ENCODE measurements around the gene PNKD.

PNKD gene

DNA sequence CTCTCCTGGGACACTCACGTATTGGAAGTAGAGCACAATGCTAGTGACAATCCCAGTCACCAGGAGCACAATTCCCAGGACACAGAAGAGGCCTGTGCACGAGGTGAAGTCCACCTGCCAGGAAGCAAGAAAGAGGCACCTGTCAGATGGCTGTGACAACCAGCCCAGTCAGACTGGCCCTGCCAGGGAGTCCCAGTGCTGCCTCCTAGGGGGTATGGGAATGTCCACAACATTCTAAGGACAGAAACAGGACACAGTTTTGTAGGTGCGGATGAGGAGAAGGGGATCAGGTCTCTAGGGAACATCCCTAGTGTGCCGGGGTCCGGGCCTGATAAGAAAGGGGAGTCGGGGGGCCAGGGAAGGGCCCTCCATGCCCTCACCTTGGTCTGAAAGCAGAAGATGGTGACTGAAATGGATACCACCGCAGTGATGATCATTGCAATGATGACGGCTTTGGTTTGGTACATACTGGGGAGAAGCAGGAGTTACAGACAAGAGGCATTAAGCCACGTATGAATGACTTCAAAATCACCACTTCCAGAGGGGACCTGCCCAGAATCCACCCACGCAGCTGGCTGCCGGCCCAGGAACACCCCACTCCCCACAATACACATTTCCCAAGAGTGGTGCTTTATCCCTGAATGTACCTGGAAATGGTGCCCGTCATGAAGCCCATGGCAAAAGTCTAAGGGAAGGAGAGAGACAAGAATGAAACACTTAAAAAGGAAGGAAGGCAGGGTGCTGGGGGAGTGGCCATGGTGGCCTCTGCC, 6.9 kb downstream of the PNKD start:
- TF ChIP-seq, protein P1, sequence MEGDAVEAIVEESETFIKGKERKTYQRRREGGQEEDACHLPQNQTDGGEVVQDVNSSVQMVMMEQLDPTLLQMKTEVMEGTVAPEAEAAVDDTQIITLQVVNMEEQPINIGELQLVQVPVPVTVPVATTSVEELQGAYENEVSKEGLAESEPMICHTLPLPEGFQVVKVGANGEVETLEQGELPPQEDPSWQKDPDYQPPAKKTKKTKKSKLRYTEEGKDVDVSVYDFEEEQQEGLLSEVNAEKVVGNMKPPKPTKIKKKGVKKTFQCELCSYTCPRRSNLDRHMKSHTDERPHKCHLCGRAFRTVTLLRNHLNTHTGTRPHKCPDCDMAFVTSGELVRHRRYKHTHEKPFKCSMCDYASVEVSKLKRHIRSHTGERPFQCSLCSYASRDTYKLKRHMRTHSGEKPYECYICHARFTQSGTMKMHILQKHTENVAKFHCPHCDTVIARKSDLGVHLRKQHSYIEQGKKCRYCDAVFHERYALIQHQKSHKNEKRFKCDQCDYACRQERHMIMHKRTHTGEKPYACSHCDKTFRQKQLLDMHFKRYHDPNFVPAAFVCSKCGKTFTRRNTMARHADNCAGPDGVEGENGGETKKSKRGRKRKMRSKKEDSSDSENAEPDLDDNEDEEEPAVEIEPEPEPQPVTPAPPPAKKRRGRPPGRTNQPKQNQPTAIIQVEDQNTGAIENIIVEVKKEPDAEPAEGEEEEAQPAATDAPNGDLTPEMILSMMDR (IDR thresholded peaks at IDR 0.05; ENCODE audit: insufficient read depth, low read length, poor library complexity, severe bottlenecking), result no peak
- Histone ChIP-seq H3K36me3 (ENCODE audit: control insufficient read depth, insufficient read depth, low read length) (peaks cover 32% of the 10 kb centered on the region), H3K4me3 (replicated peaks; ENCODE audit: low read depth, low read length) (no peak overlapping the region), H3K27me3 (replicated peaks; ENCODE audit: control insufficient read depth, insufficient read depth, low read length) (no peaks in the 10 kb centered on the region)
- no peak for DNase-seq (ENCODE audit: extremely low read depth, insufficient read length)

DNA sequence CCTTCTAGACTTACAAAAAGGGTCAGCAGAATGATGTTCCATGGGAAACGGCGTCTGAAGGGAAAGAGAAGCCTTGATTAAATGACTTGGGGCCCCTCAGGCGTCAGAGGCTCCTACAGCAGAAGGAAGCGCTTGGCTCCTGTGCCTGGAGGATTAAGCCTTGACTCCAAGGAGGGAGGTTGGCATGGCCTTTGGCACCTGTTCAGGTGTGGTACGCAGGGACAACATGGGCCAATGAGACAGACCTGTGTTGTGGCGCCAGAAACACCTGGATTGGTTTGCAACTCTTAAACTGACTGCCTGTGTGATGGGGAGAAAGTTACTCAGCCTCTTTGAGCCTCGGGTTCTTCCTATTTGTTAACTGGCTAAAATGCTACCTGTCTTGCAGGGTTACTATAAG, 7.6 kb downstream of the PNKD start:
- no peak for DNase-seq (ENCODE audit: extremely low read depth, insufficient read length)
- TF ChIP-seq, protein P1 (IDR thresholded peaks at IDR 0.05; ENCODE audit: insufficient read depth, low read length, poor library complexity, severe bottlenecking), result no peak
- Histone ChIP-seq H3K4me3 (replicated peaks; ENCODE audit: low read depth, low read length) (no peak overlapping the region), H3K36me3 (ENCODE audit: control insufficient read depth, insufficient read depth, low read length) (peaks cover 32% of the 10 kb centered on the region), H3K27me3 (replicated peaks; ENCODE audit: control insufficient read depth, insufficient read depth, low read length) (no peaks in the 10 kb centered on the region)

DNA sequence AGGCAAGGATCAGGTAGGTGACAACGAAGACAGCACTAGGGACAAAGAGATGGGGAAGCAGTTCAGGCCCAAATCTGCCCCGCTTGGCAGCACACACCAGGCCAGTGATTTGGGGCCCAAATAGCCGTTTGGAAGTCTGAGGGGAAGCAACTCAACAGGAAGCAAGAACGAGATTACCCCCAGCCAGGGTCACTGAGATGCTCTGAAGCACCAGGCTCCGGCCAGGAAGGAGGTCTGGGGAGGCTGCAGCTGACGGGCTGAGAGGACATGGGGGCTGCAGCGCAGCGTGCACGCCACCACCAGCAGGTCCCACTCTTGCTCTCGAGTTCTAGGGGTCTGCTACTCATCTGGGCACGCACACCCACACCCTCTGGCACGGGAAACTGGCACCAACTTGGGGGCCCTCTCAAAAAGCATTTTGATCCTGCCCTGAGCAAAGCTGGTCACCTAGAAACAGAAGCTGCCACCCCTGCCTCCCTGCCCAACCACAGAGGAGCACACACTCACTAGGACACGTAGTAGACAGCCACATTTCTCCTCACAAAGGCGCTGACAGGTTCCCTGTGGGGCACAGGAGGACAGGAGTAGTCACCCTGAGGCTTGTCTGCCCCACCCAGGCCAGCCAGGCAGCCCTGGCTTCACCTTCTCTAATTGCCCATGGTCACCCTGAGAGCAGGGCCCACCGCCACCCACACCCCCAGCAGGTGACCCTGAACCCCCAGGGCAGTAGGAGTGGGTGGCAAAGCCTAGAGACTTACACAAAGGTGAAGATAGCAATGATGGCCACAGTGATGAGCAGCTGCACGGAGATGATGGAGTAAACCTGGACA, 8.4 kb downstream of the PNKD start:
- H3K27me3 ChIP-seq (replicated peaks; ENCODE audit: control insufficient read depth, insufficient read depth, low read length), result no peaks in the 10 kb centered on the region
- no peak overlapping the region for H3K4me3 ChIP-seq (replicated peaks; ENCODE audit: low read depth, low read length)
- no peak for DNase-seq (ENCODE audit: extremely low read depth, insufficient read length)
- TF ChIP-seq, protein P1 (IDR thresholded peaks at IDR 0.05; ENCODE audit: insufficient read depth, low read length, poor library complexity, severe bottlenecking), result no peak
- peaks cover 33% of the 10 kb centered on the region for H3K36me3 ChIP-seq (ENCODE audit: control insufficient read depth, insufficient read depth, low read length)

DNA sequence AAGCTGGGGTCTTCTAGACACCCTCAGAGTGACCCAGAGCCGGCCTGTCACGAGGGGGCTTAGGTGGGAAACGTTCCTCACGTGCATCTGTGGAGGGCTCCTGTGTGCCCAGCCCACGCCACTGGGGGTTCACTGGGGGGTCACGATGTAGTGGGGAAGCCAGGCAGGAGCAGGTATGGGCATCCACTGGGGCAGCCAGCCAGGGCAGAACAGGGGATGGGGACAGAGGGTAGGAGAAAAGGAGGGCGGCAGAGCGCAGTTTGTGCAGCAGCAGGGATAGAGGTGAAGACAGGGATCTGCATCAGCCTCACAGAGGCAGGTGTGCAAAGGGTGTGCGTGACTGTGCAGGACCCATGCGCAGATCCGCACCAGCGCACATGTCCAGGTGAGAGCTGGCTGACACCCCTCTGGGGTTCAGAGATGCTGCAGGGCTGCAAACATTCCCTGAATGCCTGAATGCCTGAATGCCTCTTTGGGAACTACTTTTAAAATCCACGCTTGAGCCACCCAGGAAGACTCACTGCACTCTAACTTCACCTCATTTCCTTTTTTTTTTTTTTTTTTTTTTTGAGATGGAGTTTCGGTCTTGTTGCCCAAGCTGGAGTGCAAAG, 10.0 kb downstream of the PNKD start:
- Histone ChIP-seq H3K36me3 (ENCODE audit: control insufficient read depth, insufficient read depth, low read length) (peaks cover 31% of the 10 kb centered on the region), H3K27me3 (replicated peaks; ENCODE audit: control insufficient read depth, insufficient read depth, low read length) (no peaks in the 10 kb centered on the region), H3K4me3 (replicated peaks; ENCODE audit: low read depth, low read length) (no peak overlapping the region)
- TF ChIP-seq, protein P1 (IDR thresholded peaks at IDR 0.05; ENCODE audit: insufficient read depth, low read length, poor library complexity, severe bottlenecking), result no peak
- no peak for DNase-seq (ENCODE audit: extremely low read depth, insufficient read length)

DNA sequence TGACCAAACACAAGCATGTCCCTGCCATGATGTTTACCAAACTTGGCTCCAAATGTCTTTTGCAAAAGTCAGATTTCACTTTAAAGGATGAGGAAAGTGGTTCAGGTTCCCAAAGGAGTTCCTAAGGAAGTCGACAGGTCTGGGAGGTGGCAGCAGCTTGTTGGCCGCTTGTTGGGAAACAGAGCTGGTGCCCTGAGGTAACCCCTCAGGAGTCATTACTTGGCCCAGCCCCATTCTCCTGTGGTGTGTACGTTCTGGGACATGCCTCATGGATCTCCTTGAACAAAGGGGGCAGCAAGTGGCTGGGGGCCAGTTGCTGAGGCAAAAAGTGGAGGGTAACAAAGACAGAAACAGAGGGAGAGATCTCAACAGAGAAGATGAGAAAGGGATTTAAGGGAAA, 11.1 kb downstream of the PNKD start:
- DNase-seq (ENCODE audit: extremely low read depth, insufficient read length), result no peak
- no peaks in the 10 kb centered on the region for H3K27me3 ChIP-seq (replicated peaks; ENCODE audit: control insufficient read depth, insufficient read depth, low read length)
- H3K36me3 ChIP-seq (ENCODE audit: control insufficient read depth, insufficient read depth, low read length), result peaks cover 23% of the 10 kb centered on the region
- TF ChIP-seq, protein P1 (IDR thresholded peaks at IDR 0.05; ENCODE audit: insufficient read depth, low read length, poor library complexity, severe bottlenecking), result no peak
- H3K4me3 ChIP-seq (replicated peaks; ENCODE audit: low read depth, low read length), result no peak overlapping the region

All from GM06990 (cell line).